Fibroblast of mammary gland (primary cell): ENCODE measurements around the gene ZNF226.
"Not testable (repeated sequence)": the region's sequence is repeated elsewhere in the genome, so short reads cannot be mapped to it uniquely, and the experiment has no call there.

Experiments used
- DNase-seq: peaks from one replicate; pipeline ENCODE4 v3.0.0-alpha.2; 2010; ENCODE audit warnings: low read depth
- H3K4me3 ChIP-seq: 2 replicates; pipeline ENCODE4 v1.5.1; 2011; ENCODE audit warnings: low read depth, mild to moderate bottlenecking, low read length, moderate library complexity; ENCODE audit not compliant: control insufficient read depth
- TF ChIP-seq, protein P1 (sequence below): conservative IDR thresholded peaks from 2 replicates; pipeline ENCODE4 v1.5.1; 2011; ENCODE audit warnings: low read depth, low read length, inconsistent platforms; ENCODE audit not compliant: control insufficient read depth, insufficient read depth

Gene ZNF226

DNA sequence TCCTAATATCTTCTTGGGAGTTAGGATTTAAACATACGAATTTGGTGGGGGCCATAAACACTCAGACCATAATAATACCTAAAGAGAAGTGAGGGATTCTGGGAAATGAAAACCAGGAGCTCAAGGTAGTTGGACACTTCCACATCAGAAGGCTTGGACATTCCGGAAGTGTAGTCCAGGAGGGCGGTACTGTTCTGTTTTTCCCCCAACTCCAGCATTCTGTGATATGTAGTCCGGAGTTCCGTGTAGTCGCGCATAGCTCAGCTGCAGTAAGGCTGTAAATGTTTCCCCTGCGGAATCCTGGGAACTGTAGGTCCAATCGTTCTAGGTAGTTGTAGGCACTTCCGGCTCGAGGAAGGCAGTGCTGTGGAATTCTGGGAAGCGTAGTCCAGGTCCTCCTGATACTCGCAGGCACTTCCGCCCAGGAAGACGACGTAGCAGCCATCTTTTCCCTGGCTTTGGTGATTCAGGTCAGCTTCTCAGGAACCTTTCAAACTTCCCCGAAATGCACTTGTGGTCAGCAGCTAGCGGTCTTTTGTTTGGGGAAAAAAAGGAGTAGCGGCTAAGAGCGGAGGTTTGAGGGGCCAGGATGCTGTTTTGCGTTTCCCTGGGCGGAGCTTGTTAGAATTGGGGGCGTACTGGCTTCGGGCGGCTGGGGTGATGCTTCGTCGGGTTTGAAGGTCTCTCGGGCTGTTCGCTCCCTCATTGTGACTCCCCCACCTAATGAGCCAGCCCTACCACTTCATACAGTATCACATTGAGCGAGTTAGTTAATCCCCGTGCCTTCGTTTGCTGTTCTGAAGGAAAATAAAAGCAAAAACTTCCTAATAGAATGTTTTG is at the start of gene ZNF226:
Gene ZNF226, plus strand, starts transcription at position 428 of the 840 bp plus-strand sequence. CDS start 4,981 bp downstream, outside the sequence.
- peak within 1 kb of the TSS; percentile 96 for H3K4me3 ChIP-seq
- TF ChIP-seq, protein P1, sequence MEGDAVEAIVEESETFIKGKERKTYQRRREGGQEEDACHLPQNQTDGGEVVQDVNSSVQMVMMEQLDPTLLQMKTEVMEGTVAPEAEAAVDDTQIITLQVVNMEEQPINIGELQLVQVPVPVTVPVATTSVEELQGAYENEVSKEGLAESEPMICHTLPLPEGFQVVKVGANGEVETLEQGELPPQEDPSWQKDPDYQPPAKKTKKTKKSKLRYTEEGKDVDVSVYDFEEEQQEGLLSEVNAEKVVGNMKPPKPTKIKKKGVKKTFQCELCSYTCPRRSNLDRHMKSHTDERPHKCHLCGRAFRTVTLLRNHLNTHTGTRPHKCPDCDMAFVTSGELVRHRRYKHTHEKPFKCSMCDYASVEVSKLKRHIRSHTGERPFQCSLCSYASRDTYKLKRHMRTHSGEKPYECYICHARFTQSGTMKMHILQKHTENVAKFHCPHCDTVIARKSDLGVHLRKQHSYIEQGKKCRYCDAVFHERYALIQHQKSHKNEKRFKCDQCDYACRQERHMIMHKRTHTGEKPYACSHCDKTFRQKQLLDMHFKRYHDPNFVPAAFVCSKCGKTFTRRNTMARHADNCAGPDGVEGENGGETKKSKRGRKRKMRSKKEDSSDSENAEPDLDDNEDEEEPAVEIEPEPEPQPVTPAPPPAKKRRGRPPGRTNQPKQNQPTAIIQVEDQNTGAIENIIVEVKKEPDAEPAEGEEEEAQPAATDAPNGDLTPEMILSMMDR, result no peak
- DNase-seq, result peak; percentile 98

DNA sequence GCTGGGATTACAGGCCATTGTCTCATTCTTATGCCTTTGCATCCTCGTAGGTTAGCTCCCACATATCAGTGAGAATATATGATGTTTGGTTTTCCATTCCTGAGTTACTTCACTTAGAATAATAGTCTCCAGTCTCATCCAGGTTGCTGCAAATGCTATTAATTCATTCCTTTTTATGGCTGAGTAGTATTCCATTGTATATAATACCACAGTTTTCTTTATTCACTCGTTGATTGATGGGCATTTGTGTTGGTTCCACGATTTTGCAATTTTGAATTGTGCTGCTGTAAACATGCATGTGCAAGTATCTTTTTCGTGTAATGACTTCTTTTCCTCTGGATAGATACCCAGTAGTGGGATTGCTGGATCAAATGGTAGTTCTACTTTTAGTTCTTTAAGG is 43.7 kb upstream of the ZNF226 start:
- not testable (repeated sequence) for DNase-seq, H3K4me3 ChIP-seq

DNA sequence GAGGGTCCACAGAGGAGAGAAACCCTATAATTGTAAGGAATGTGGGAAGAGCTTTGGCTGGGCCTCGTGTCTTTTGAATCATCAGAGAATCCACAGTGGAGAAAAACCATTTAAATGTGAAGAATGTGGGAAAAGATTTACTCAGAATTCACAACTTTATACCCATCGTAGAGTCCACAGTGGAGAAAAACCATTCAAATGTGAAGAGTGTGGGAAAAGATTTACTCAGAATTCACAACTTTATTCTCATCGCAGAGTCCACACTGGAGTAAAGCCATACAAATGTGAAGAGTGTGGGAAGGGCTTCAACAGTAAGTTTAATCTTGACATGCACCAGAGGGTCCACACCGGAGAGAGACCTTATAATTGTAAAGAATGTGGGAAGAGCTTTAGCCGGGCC is 32.9 kb upstream of the ZNF226 start:
- H3K4me3 ChIP-seq, result no peak overlapping the region
- TF ChIP-seq, protein P1, result no peak

DNA sequence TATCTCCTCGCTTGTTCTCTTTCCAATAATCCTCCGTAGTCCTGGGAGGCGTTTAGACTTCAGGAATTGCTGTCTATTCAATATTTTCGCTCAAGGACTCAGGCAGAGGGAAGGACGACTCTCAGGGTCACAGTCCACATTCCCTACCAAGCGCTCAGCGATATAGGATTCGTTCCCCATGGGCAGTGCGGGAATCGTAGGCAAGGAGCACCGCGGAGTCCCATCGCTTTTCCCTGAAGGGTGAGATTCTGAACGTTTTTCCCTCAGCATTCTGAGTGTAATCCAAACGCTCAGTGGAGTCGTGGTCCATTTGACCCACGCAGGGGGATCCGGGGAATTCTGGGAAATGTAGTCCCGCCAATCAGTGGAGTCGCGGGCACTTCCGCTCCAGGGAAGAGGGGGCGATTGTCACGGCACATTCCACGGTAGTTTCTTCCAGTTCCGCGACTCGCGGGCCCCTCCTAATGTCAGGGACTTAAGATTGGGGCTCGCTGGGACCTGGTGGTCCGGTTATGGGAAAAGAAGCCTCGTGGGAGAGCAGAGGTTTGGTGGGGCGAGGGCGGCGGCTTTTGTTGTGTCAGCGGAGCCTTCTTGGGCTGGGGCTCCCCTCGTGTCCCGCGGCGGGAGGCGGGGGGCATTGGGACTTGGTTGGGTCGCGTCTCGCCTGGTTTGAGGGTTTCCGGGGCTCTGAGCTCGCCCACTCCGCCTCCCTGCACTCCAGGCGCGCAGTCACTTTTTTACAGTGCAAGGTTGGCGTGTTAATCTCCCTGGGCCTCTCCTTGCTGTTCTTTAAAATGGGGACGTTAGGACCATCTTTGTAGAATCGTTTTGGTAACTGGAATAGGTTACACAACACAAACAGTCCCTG is 23.5 kb upstream of the ZNF226 start, which contains the start of gene ZNF234:
Gene ZNF234, plus strand, starts transcription at position 364 of the 868 bp plus-strand sequence. CDS start 3,079 bp downstream, outside the sequence.
- DNase-seq, result peak; percentile 80
- TF ChIP-seq, protein P1, result no peak
- peak within 1 kb of the TSS; percentile 88 for H3K4me3 ChIP-seq

More for the DNA sequence above, 32.9 kb upstream of the ZNF226 start:
- no peak for DNase-seq

DNA sequence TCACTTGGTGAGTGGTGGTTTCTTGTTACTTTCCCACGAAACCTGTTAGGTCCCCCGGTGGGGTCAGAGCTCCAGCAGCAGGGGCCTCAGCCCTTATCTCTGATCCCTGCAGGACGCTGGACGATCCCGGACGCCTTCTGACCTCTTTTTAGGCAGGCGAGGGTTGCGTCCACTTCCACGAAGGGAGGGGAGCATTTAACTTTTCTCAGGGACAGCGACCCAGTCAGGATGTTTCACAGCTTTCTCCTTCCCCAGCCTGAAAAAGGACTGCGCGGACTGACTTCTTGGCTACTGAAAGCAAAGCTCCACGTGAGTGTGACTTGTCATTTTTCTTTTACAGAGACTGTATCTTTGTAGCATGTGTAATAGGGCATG is 22.9 kb upstream of the ZNF226 start:
- TF ChIP-seq, protein P1, result no peak
- H3K4me3 ChIP-seq, result peak overlapping the region; percentile 88
- peak; percentile 45 for DNase-seq

DNA sequence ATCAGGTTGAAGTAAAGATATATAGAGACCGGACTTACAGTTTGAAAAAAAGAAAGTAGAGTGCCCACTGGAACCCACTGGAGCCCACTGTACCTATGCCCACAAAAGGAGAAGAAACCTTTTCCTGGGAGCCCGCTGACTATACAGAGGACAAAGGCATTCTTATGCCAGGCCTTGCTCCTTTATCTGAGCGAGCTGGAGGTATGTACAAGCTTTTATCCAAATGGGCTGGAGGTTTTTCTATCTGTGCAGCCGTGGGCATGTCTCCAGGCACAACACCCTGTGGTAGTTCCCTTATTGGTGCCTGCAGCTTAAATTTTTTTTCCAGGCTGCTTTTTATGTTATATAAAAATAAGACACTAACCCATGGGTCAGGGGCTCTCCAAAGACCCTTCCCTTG is 15.1 kb upstream of the ZNF226 start:
- no peak for DNase-seq
- H3K4me3 ChIP-seq, result no peak overlapping the region
- TF ChIP-seq, protein P1, result no peak

DNA sequence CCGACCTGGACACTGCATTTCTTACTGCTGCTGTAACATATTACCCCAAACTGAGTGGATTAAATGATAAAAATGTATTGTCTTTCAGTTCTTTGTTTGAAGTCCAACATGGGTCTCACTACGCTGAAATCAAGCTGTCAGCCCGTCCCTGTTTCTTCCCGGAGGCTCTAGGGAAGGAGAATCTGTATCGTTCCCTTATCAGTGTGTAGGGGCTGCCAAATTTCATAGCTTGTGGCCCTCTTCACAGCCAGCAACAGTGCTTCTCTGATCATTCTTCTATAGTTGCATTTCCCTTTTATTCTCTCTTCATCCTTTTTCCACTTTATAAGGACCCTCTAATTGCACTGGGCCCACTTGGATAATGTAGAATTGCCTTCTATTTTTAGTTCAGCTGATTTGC is 13.4 kb upstream of the ZNF226 start:
- TF ChIP-seq, protein P1, result no peak
- no peak for DNase-seq

More for the DNA sequence above, 13.4 kb upstream of the ZNF226 start:
- H3K4me3 ChIP-seq, result no peak overlapping the region
